ENCODE measurements around the gene FHOD1. TPM values are rescaled to one million over a fixed set of nuclear protein-coding genes. Genes with fewer than 3 reads are reported as not detected.

FHOD1 gene
- total and polyA plus RNA-seq, 2 of the 13 experiments (the other 11 are each of a cell fraction or from before 2014, with no cell fraction given), result 20.0 to 20.8 TPM

DNA sequence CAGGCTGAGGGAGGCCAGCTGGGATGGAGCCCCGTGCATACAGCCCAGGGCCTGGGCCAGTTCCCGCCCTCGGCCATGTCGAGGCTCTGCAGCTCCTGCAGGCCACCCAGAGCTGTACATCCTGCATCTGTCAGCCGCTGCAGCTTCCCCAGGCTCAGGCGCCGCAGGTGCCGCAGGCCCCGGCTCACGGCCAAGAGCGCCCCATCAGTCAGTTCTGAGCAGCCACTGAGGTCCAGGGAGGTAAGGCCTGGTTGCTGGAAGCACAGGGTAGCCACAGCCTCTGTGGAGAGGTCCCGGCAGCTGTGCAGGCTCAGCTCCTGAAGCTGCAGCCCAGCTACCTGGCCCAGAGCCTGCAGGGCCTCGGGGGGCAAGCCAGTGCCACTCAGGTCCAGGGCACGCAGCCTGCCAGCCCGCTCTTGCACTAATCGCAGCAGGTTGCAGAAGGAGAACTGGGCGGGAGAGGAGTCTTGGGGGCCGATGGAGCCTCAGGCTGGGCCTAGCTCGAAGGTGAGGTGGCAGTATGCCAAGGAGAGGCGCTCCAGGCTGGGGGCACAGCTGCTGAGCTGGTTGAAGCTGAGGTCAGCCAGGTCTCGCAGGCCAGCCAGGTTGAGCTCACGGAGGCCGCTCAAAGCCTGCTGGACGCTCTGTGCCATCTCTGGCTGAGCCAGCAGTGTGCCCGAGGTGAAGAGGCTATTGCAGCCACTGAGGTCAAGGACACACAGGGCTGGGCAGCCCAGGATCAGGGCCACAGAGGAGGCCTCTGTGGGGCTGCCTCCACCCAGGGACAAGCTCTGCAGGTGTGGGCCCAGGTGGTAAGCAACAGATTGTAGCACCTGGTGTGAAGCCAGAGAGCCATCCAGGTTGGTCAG lies 37.0 kb downstream of the FHOD1 start (continued):
- TF ChIP-seq ZNF562 (CRISPR knock-in tag; IDR thresholded peaks at IDR 0.05; ENCODE audit: borderline replicate concordance) (no peak), ZNF652 (CRISPR knock-in tag; IDR thresholded peaks at IDR 0.05; ENCODE audit: borderline replicate concordance, low read depth) (no peak), SRY (CRISPR knock-in tag; IDR thresholded peaks at IDR 0.05) (0 out of 2 replicates have a peak, but pooled peaks have one; percentile 27), TRIM22 (IDR thresholded peaks at IDR 0.05) (no peak), HOXD1 (CRISPR knock-in tag; IDR thresholded peaks at IDR 0.05) (no peak), ZNF841 (CRISPR knock-in tag; IDR thresholded peaks at IDR 0.05; ENCODE audit: borderline replicate concordance) (no peak), ZNF431 (CRISPR knock-in tag; IDR thresholded peaks at IDR 0.05; ENCODE audit: borderline replicate concordance, low read depth) (no peak), ELF3 (CRISPR knock-in tag; IDR thresholded peaks at IDR 0.05) (no peak), ZNF670 (CRISPR knock-in tag; IDR thresholded peaks at IDR 0.05; ENCODE audit: borderline replicate concordance) (no peak), REPIN1 (CRISPR knock-in tag; IDR thresholded peaks at IDR 0.05; ENCODE audit: borderline replicate concordance, low read depth) (no peak), CREB1 (IDR thresholded peaks at IDR 0.05) (no peak), CREB1 (CRISPR knock-in tag; IDR thresholded peaks at IDR 0.05) (no peak), MAFF (IDR thresholded peaks at IDR 0.05; ENCODE audit: low read depth, low read length) (no peak), SALL1 (CRISPR knock-in tag; IDR thresholded peaks at IDR 0.05) (no peak), RFXAP (CRISPR knock-in tag; IDR thresholded peaks at IDR 0.05; ENCODE audit: borderline replicate concordance) (peak; percentile 42; the same call in 1 of the 2 replicates), IKZF5 (CRISPR knock-in tag; IDR thresholded peaks at IDR 0.05) (no peak), ZNF709 (CRISPR knock-in tag; IDR thresholded peaks at IDR 0.05) (no peak), MEF2D (CRISPR knock-in tag; IDR thresholded peaks at IDR 0.05) (no peak), ZSCAN20 (CRISPR knock-in tag; IDR thresholded peaks at IDR 0.05; ENCODE audit: borderline replicate concordance) (no peak), ZNF501 (CRISPR knock-in tag; IDR thresholded peaks at IDR 0.05) (no peak), GFI1 (CRISPR knock-in tag; IDR thresholded peaks at IDR 0.05; ENCODE audit: borderline replicate concordance) (no peak), STAT5B (CRISPR knock-in tag; IDR thresholded peaks at IDR 0.05) (no peak), SMC3 (IDR thresholded peaks at IDR 0.05; ENCODE audit: low read length) (no peak), ZFP62 (CRISPR knock-in tag; IDR thresholded peaks at IDR 0.05) (no peak)
- TF ChIP-seq, protein P1, sequence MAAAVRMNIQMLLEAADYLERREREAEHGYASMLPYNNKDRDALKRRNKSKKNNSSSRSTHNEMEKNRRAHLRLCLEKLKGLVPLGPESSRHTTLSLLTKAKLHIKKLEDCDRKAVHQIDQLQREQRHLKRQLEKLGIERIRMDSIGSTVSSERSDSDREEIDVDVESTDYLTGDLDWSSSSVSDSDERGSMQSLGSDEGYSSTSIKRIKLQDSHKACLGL (CRISPR knock-in tag; IDR thresholded peaks at IDR 0.05), result no peak
- TF ChIP-seq, protein P2, sequence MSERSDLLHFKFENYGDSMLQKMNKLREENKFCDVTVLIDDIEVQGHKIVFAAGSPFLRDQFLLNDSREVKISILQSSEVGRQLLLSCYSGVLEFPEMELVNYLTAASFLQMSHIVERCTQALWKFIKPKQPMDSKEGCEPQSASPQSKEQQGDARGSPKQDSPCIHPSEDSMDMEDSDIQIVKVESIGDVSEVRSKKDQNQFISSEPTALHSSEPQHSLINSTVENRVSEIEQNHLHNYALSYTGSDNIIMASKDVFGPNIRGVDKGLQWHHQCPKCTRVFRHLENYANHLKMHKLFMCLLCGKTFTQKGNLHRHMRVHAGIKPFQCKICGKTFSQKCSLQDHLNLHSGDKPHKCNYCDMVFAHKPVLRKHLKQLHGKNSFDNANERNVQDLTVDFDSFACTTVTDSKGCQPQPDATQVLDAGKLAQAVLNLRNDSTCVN (CRISPR knock-in tag; IDR thresholded peaks at IDR 0.05; ENCODE audit: borderline replicate concordance), result no peak
